ENCODE data around the gene EIF1AX. TPM values are rescaled to one million over a fixed set of nuclear protein-coding genes. Genes with fewer than 3 reads are reported as not detected.

The EIF1AX gene
- total and polyA plus RNA-seq, 8 donors, result 80.1 to 125 (median 93.2) TPM

DNA sequence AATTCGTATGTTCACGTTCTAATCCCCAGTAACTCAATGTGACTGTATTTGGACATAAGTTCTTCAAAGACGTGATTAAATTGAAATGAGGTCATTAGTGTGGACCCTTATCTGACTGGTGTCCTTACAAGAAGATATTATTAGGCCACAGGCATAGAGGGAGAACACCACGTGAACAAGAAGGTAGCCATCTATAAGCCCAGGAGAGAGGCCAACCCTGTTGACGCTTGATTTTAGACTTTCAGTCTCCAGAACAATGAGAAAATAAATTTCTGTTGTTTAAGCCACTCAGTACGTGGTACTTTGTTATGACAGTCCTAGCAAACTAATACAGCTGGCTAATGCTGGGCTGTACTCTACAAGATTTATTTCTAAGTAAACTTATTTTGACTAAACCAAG is 1.5 kb upstream of the EIF1AX start:
- TF ChIP-seq, protein P1, sequence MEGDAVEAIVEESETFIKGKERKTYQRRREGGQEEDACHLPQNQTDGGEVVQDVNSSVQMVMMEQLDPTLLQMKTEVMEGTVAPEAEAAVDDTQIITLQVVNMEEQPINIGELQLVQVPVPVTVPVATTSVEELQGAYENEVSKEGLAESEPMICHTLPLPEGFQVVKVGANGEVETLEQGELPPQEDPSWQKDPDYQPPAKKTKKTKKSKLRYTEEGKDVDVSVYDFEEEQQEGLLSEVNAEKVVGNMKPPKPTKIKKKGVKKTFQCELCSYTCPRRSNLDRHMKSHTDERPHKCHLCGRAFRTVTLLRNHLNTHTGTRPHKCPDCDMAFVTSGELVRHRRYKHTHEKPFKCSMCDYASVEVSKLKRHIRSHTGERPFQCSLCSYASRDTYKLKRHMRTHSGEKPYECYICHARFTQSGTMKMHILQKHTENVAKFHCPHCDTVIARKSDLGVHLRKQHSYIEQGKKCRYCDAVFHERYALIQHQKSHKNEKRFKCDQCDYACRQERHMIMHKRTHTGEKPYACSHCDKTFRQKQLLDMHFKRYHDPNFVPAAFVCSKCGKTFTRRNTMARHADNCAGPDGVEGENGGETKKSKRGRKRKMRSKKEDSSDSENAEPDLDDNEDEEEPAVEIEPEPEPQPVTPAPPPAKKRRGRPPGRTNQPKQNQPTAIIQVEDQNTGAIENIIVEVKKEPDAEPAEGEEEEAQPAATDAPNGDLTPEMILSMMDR (IDR thresholded peaks at IDR 0.05), result no peak
- H3K36me3 ChIP-seq, result peaks cover 0 to 2% of the 10 kb centered on the region in 2 donors
- intact Hi-C loops (cut with DNase I), result no loop called here
- H3K4me1 ChIP-seq, result peaks cover 2 to 5% of the 10 kb centered on the region in 2 donors
- no peak overlapping the region for H3K4me3 ChIP-seq
- no peak overlapping the region for H3K27ac ChIP-seq
- no peak for ATAC-seq
- DNase-seq, result peak in 1 of 4 donors; percentile 1
- no peaks in the 10 kb centered on the region for H3K27me3 ChIP-seq
- H3K9me3 ChIP-seq, result no peaks in the 10 kb centered on the region

GRCh38 chrX:20140420-20140819 is 1.2 kb downstream of the EIF1AX start:
- DNase-seq (no peak), ATAC-seq (no peak)
- intact Hi-C loops (cut with DNase I), result no loop called here
- Histone ChIP-seq H3K4me3 (peak overlapping the region; percentile 62 to 80), H3K36me3 (peaks cover 4 to 8% of the 10 kb centered on the region in 2 donors), H3K27ac (no peak overlapping the region), H3K27me3 (no peaks in the 10 kb centered on the region), H3K9me3 (no peaks in the 10 kb centered on the region), H3K4me1 (peaks cover 2 to 5% of the 10 kb centered on the region in 2 donors)
- TF ChIP-seq, protein P1 (IDR thresholded peaks at IDR 0.05), result no peak

DNA sequence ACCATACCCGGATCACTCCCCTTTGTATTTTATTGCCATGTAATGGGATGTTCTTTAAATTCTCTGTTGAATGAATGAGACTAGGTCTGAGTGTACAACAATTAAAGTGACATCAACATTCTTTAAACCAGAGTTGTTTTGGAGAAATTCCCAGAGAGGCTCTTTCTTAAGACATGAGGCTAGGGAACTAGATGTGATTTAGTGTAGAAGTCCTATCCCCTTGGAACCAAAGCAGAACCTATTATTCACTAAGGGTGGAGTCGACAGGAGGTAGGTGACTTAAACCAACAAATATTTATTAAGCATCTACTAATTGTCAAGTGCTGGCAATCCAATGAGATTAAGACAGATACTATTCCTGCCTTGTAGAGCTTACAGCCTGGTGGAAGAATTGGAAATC is 1.7 kb downstream of the EIF1AX start:
- TF ChIP-seq, protein P1 (IDR thresholded peaks at IDR 0.05), result no peak
- peaks cover 4 to 13% of the 10 kb centered on the region in 2 donors for H3K36me3 ChIP-seq
- ATAC-seq, result no peak
- H3K4me3 ChIP-seq, result peak overlapping the region in 1 of 2 donors; percentile 62
- no peaks in the 10 kb centered on the region for H3K9me3 ChIP-seq
- H3K27me3 ChIP-seq, result no peaks in the 10 kb centered on the region
- no peak for DNase-seq
- peaks cover 2 to 5% of the 10 kb centered on the region in 2 donors for H3K4me1 ChIP-seq
- intact Hi-C loops (cut with DNase I), result no loop called here
- H3K27ac ChIP-seq, result no peak overlapping the region

GRCh38 chrX:20135944-20136343 is 5.7 kb downstream of the EIF1AX start:
- Histone ChIP-seq H3K36me3 (peaks cover 4 to 43% of the 10 kb centered on the region in 2 donors), H3K9me3 (no peaks in the 10 kb centered on the region), H3K4me3 (no peak overlapping the region), H3K27me3 (no peaks in the 10 kb centered on the region), H3K27ac (no peak overlapping the region), H3K4me1 (peaks cover 2 to 5% of the 10 kb centered on the region in 2 donors)
- intact Hi-C loops (cut with DNase I), result no loop called here
- ATAC-seq (no peak), DNase-seq (no peak)
- TF ChIP-seq, protein P1 (IDR thresholded peaks at IDR 0.05), result no peak

DNA sequence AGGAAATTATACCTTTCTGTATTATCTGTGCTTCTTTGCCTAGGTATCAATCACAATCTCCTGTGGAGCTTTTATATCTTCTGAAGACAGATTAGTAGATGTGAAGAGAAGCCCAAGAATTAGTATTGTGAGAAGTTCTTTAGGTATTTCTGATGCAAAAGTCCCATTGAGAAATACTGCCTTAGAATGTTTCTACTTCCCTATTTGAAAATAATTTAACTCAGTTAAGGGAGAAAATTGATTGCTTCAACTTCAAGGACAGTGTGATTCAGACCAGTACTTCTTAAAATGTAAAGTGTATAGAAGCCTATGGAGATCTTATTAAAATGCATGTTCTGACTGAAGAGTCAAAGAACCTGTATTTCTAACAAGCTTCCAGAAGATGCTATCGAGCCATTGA is 9.0 kb downstream of the EIF1AX start:
- peaks cover 4 to 55% of the 10 kb centered on the region in 2 donors for H3K36me3 ChIP-seq
- TF ChIP-seq, protein P1 (IDR thresholded peaks at IDR 0.05), result no peak
- intact Hi-C loops (cut with DNase I), result no loop called here

More for the DNA sequence above, 9.0 kb downstream of the EIF1AX start:
- Histone ChIP-seq H3K4me3 (no peak overlapping the region), H3K27me3 (no peaks in the 10 kb centered on the region), H3K9me3 (no peaks in the 10 kb centered on the region), H3K27ac (no peak overlapping the region), H3K4me1 (no peaks in the 10 kb centered on the region)
- DNase-seq, result no peak
- ATAC-seq, result no peak

All from left lung (tissue), 10 donors.